Neural progenitor cell (in vitro differentiated cells): ENCODE measurements around the gene CFAP45.

Experiments
- CTCF ChIP-seq: fragments of 200-600 bp; sonication (generic); IDR thresholded peaks from 2 replicates; pipeline ENCODE4 v1.5.1; 2017; ENCODE audit warnings: antibody characterized with exemption, mild to moderate bottlenecking
- EZH2 ChIP-seq: fragments of 200-600 bp; sonication (generic); IDR thresholded peaks from 2 replicates; pipeline ENCODE4 v1.6.1; 2017; ENCODE audit warnings: antibody characterized with exemption, mild to moderate bottlenecking, moderate library complexity
- EZH2phosphoT487 ChIP-seq: fragments of 200-600 bp; sonication (generic); IDR thresholded peaks from 2 replicates; pipeline ENCODE4 v1.6.1; 2017; ENCODE audit warnings: antibody characterized with exemption

DNA sequence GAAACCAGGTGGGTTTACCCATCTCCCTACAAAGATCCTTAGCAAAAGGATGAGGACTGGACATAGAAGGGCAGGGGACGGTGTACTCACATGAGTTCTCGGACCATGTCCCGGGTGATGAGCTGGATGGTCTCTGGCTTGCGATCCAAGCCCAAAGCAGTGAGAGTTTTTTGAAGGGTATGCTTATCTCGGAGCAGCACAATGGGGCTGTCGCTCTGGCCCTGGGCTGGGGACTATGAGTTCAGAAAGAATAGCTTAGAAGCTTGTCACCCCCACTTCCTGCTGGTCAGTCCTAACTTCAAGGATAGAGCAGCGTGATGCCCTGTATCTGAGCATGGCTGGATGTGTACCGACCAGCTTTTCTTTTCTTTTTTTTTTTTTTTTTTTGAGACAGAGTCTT, 9.6 kb downstream of the CFAP45 start:
- TF ChIP-seq CTCF = no peak
- no peak for TF ChIP-seq EZH2
- TF ChIP-seq EZH2phosphoT487 = no peak
